ENCODE measurements around the gene PCAT7. TPM values are rescaled to one million over a fixed set of nuclear protein-coding genes. Genes with fewer than 3 reads are reported as not detected.
"Not testable (repeated sequence)": the region's sequence is repeated elsewhere in the genome, so short reads cannot be mapped to it uniquely, and the experiment has no call there.

Gene PCAT7
- under 0.01 TPM for total RNA-seq

DNA sequence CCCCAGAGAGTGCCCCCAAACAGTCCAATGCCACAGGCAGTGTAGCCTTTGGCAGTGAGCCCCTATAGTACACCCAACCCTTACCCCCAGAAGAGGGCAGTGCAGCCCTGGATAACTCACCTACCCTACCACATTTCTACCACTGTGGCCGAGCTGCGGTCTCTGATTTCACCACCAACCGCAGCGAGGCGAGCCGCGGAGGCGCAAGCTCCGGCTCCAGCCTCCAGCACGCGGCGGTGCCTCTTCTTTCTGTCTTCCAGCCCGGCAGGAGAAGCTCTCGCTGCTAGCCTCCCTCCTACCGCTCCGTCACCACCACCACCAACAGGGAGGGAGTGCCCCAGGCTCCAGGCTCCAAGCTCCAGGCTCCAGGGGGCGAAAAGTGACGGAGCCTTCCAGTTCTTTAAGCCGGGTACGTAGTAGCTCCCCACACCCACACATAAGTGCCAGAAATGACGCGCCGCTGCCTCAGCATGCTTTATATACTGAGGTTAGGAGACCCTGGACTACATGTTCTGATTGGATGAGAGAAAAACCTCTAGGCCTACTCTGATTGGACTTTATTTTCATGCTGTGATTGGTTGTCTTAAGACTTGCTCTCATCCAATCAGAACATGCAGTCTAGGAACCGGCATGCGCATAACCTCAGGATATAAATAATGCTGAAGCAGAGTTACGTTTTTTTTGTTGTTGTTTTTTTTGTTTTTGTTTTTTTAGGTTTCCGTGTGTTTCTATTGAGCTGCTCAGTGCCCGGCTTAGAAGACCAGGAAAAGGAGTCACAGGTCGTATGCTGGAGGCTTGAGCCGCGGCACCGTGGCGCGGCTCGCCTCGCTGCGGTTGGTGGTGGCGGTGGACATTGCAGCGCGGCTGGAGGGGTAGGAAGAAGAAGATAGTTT is at the start of gene PCAT7:
PCAT7 (plus strand) TSS at position 645 of the 893 bp plus-strand sequence.
- peak in 2 of 3 donors; percentile 49 to 63 for DNase-seq (ENCODE audit: low read depth in 2 of 3, low spot score in 2 of 3)

DNA sequence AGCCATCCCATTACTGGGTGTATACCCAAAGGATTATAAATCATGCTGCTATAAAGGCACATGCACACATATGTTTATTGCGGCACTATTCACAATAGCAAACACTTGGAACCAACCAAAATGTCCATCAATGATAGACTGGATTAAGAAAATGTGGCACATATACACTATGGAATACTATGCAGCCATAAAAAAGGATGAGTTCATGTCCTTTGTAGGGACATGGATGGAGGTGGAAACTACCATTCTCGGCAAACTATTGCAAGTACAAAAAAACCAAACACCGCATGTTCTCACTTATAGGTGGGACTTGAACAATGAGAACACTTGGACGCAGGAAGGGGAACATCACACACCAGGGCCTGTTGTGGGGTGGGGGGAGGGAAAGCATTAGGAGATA is 48.5 kb upstream of the PCAT7 start:
- DNase-seq (ENCODE audit: low read depth in 2 of 3, low spot score in 2 of 3): not testable (repeated sequence)

DNA sequence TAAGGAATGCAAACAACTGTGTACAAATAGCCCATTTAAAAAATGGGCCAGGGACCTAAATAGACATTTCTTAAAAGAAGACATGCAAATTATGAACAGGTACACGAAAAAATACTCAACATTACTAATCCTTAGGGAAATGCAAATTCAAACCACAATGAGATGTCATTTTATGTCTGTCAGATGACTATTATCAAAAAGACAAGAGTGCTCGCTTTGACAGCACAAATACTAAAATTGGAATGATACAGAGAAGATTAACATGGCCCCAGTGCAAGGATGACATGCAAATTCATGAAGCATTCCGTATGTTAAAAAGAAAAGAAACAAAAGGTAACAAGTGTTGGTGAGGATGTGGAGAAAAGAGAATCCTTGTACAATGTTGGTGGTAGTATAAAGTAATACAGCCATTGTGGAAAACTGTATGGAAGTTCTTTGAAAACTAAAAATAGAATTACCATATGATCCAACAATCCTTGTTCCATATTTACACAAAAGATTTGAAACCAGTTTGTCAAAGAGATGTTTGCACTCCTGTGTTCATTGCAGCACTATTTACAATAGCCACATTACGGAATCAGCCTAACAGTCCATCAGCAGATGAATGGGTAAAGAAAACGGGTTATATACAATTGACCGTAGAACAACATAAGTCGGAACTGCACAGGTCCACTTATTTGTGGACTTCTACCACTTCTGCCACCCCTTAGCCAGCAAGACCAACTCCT is 47.2 kb upstream of the PCAT7 start:
- DNase-seq (ENCODE audit: low read depth in 2 of 3, low spot score in 2 of 3): no peak

DNA sequence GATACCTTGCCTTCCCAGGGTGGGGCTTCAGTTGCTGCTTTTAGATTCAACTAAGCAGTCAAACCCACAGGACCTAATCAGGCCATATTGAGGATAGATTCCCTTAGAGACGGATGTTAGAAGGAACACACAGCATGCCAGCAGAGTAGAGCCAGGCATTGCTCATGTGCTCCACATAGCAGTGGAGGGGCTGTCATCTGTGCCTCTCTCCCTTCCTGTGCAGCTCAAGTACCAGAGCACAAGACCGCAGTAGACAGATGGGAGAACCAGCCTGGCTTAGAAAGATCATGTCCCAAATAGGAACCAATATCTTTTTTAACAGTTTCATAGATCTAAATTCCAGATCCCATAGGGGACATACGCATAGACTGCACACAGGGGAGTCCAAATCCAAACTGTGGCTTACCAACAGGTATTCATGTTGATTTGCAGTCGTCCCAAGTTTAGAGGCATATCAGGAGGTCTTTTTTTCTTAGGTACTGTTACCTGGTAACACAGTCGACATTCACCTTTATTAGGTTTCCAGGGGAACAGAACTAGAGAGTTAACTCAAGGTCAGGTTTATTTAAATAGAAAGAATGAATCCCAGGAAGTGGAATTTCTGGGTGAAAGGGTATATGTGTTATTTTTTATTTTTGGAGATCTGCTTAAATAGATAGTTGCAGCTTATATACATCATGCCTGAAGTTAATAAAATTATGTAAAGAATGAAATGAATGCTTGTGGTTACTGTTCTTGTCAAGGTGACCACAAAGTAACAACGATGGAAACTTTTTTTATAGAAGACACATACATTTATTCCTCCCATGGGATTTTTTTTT is 43.5 kb upstream of the PCAT7 start:
- DNase-seq (ENCODE audit: low read depth in 2 of 3, low spot score in 2 of 3): no peak

DNA sequence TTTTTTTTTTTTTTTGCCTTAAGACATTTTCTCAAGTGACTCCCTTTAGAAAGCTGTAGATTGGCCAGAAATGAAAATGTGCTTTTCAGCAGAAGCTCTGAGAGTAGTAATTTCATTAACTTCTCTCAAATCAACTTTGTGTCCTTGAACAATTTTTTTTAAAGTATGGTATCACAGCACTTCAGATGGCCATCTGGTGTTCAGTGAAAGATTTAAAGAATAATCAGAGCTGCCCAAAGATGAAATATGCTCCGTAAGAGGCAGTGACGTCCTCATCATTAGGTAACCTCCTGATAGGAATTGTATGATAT is 43.0 kb upstream of the PCAT7 start:
- no peak for DNase-seq (ENCODE audit: low read depth in 2 of 3, low spot score in 2 of 3)

DNA sequence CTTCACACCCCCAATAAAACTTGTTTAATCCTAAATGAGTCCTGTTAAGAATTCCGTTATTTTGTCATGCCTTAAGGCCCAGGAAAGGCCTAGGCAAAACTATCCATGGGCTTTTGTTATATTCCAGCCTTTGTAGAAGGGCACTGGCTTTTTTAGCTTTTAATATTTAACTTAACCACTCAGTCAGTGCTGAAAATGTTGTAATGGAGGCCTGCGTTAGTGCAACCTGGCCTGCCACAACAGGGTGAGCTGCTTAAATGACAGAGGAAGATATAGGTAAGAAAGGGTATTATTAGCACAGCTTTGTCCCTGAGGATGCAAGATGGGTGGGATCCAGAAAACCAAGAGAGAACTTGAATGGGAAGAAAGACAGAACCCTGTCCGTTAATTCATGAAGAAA is 40.2 kb upstream of the PCAT7 start:
- DNase-seq (ENCODE audit: low read depth in 2 of 3, low spot score in 2 of 3): no peak

DNA sequence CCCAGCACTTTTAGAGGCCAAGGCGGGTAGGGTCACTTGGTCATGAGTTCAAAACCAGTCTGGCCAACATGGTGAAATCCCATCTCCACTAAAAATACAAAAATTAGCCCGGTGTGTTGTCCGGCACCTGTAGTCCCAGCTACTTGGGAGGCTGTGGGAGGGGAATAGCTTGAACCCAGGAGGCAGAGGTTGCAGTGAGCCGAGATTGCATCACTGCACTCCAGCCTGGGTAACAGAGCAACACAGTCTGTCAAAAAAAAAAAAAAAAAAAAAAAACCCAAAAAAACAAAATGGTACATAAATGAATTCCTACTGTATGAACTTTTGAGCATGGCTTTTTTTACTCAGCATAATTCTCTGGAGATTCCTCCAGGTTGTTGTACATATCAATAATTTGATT is 37.6 kb upstream of the PCAT7 start:
- no peak for DNase-seq (ENCODE audit: low read depth in 2 of 3, low spot score in 2 of 3)

DNA sequence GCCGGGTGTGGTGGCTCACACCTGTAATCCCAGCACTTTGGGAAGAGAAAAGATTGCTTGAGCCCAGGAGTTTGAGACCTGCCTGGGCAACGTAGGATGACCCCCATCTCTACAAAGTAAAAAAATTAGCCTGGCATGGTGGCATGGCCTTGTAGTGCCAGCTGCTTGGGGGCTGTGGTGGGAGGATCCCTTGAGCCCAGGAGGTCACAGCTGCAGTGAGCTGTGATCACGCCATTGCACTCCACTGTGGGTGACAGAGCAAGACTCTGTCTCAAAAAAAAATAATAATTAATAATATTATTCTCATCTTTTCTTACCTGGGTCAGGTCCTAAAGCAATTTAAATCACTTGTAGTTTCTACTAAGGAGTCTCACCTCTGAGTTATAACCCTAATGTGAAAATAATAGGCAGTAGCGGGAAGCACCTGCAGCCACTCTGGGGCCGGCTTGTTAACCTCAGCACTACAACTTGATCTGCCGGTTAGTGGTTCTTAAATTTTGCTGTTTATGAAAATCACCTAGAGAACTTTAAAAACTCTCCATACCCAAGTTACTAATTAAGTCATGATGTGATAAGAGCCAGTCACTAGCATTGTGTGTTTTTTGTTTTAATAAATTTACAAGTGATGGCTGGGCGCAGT is 29.4 kb upstream of the PCAT7 start:
- no peak for DNase-seq (ENCODE audit: low read depth in 2 of 3, low spot score in 2 of 3)

DNA sequence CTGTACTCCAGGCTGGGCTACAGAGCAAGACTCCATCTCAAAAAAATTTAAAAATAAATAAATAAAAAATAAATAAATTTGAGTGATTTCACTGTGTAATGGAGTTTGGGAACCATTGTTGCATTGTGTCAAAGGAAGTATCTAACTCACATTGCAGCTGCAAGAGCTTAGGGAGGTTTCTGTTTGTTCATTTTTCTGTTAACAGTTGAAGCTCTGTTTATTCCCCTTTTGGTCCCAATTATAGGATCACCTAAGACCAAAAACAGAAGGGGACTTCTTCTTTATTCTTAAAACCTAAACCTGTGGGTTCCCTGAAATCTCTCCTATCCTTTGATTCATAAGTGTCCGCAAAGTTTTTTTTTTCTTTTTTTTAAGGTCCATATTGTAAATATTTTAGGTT is 28.6 kb upstream of the PCAT7 start:
- DNase-seq (ENCODE audit: low read depth in 2 of 3, low spot score in 2 of 3): no peak

DNA sequence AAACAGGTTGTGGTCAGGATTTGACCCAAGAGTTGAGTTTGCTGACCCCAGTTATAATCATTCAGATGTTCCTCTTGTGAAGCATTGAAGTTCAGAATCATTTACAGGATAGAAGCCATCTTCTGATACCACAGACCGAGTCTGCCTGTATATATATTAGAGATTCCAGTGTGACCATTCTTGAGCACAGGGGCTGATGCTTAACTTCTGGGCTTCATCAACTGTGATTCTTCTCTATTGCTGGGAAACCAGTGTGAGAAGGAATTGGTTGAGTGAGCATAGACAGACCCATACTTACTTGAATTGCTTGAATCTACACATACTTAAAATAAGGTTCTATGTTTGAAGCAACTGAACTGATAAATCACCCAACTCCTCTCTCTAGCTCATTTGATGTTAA is 27.9 kb upstream of the PCAT7 start:
- no peak for DNase-seq (ENCODE audit: low read depth in 2 of 3, low spot score in 2 of 3)

DNA sequence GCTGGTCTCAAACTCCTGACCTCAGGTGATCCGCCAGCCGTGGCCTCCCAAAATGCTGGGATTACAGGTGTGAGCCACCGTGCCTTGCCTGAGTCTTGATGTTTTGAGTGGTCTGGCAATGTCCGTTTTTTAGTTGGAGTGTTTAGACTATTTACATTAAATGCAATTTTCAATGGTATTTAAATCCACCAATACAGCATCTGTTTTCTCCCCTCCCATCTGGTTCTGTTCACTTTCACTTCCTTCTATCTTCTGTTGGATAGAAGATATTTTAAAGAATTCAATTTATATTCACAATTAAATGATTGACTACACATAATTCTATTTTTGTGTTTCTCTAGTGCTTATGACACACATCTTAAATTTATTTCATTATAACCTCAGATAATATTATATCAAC is 26.0 kb upstream of the PCAT7 start:
- DNase-seq (ENCODE audit: low read depth in 2 of 3, low spot score in 2 of 3): no peak

DNA sequence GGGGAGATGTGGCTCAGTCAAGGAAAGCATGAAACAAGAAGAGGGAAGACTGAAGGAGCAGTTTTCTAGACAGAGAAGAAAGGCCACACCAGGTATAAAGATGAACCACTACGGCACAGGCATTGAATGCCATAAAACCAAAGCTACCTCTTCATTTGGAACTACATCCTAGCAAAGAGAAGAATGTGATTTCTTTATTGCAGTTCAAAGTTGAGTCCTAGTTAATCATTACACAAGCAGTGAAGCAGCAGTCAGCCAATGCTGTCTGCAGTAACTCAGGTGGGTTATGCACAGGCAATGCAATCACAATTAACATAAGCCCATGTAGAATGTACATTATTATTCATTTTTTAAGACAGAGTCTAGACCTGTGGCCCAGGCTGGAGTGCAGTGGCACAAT is 21.7 kb upstream of the PCAT7 start:
- DNase-seq (ENCODE audit: low read depth in 2 of 3, low spot score in 2 of 3): no peak

DNA sequence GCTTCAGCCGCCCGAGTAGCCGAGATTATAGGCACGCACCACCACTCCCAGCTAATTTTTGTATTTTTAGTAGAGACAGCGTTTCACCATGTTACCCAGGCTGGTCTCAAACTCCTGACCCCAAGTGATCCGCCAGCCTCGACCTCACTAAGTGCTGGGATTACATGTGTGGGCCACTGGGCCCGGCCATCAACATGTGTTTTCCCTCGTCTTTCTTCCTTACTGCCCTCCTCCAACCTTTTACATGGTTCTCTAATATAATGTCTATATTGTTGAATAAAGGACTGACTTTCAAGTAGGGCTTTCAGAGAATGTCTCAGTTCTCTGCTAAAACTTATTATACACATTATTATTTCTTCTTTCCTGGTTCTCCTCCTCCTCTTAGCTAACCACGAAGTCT is 21.3 kb upstream of the PCAT7 start:
- DNase-seq (ENCODE audit: low read depth in 2 of 3, low spot score in 2 of 3): no peak

DNA sequence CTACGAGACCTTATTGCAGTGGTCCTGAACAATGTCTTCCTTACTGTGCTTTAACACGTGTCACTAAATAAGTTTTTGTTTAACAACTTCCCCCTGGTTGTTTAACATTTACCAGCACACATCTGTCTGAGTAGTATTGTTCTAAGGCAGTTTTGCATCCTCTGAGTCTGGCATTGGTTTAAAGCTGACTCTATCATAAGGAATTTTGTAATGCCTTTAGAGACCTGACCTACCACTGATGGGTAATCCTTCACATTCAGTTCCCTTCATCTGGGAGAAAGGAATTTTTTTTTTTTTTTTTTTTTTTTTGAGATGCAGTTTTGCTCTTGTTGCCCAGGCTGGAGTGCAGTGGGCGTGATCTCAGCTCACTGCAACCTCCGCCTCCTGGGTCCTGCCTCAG is 20.0 kb upstream of the PCAT7 start:
- no peak for DNase-seq (ENCODE audit: low read depth in 2 of 3, low spot score in 2 of 3)

DNA sequence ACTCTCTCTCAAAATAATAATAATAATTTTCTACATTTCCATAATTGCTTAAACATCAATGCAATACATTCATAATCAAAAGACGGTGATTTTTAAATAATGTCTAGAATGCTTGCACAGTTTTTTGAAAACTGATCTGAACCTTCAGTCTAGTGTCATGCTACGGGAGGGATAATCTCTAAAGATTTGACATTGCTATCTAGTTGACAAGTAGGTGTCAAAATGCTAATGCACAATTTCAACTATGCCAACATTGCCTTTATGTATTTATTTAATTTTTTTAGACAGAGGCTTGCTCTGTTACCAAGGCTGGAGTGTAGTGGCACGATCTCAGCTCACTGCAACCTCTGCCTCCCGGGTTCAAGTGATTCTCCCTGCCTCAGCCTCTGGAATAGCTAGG is 16.0 kb upstream of the PCAT7 start:
- no peak for DNase-seq (ENCODE audit: low read depth in 2 of 3, low spot score in 2 of 3)

DNA sequence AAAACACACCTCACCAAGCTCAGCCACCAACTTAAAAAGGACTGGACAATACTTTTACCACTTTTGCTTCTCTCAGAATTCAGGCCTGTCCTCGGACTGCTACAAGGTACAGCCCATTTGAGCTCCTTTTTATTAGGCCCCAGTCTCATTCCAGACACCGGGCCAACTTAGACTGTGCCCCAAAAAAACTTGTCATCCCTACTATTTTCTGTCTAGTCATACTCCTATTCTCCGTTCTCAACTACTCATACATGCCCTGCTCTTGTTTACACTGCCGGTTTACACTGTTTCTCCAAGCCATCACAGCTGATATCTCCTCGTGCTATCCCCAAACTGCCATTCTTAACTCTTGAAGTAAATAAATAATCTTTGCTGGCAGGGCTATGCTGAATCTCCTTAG is 10.5 kb upstream of the PCAT7 start:
- not testable (repeated sequence) for DNase-seq (ENCODE audit: low read depth in 2 of 3, low spot score in 2 of 3)

DNA sequence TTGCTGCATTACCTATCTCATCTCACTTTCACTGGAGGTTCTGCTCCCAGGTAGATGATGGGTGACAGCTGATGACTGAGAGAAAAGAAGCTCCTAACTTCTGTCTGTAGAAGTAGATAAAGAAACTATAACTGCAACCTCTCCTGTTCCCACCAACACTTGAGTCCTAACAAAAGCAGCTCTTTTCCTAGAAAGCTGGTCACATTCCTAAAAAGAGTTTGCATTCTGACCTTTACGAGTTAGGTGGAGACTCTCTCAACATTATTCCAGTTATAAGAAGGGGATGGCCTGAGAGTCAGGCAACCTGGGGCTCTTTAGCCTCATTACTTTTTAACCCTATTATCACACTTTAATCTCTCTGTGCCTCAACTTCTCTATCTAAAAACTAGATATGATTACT is 8.9 kb upstream of the PCAT7 start:
- no peak for DNase-seq (ENCODE audit: low read depth in 2 of 3, low spot score in 2 of 3)

DNA sequence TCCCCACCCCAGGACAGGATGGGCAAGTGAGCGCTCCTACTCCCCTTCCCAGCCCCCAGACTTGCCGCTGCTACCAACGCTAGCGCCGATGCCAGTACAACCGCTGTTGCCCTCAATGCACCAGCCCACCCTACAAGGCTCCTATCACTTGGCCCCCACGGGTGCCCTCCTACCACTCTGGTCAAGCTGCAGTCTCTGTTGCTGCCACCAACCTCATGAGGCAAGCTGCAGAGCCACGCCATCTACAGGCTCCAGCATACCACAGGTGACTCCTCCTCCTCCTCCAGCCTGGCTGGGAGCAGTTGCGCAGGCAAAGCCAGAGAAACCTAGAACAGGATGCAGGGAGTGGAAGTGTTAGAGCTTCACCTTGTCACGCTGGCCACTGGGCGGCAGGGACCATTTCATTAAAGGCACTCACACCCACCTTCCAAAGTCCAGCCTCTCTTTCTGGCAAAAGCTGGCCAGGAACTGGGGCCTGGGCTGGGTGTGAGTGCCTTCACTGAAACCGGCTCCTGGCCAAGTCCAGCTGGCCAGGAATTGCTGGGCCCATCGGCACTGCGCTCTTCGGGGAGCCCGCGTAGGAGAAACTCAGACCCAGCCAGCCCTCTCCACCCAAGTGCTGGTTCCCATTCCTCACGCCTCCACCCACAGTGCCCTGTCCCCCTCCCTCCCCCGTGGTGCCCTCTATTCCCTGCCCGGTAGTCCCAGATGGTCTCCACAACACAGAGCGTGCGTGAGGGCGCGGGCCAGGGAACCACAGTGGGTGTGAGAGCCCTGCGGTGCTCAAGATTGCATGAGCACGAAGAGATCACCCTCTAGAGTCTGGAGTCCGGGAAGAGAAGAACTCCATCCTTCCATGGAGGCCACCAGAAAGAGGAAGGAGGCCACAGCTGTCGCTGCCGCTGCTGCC is 1.6 kb upstream of the PCAT7 start:
- no peak for DNase-seq (ENCODE audit: low read depth in 2 of 3, low spot score in 2 of 3)

DNA sequence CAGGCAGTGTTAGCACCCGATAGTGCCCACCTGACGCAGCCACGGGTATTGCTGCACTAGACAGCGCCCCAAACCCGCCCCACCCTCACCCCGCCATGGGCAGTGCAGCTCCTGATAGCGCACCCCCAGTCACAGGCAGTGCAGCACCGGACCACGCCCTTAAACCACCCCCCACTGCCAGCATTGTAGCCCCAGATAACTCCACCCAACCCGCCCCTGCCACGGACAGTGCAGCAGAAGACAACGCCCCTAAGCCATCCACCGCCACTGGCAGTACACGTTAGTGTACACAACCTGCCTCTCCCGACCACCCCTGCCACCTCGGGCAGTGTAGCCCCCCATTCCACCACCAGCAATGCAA is 825 bp upstream of the PCAT7 start:
- peak in 1 of 3 donors; percentile 2 for DNase-seq (ENCODE audit: low read depth in 2 of 3, low spot score in 2 of 3)

DNA sequence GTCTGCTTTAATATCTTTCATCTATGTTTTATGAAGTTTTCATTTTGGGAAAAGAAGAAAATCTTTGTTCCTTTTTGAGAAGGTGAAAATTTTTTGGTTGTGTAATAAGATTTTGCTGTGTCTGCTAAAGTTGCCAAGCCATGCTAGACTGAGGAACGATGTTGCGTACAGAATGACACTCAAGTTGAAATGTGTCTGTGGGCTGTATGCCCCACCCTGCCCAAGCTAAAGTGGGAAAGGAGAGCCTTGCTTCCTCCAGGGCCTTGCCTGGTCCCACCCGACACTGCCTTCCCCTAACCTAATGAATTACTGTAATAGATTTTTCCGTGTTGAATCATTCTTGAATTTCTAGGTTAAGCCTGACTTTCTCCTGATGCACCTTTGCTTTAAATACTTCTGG is 2.5 kb downstream of the PCAT7 start:
- no peak for DNase-seq (ENCODE audit: low read depth in 2 of 3, low spot score in 2 of 3)

Data from hematopoietic multipotent progenitor cell (in vitro differentiated cells).